GM19438 (cell line): ENCODE data around the gene SFSWAP.

ENCODE experiments used
- ATAC-seq: cut with Tn5 transposase; IDR thresholded peaks from one replicate; pipeline ENCODE4 v1.9.1; 2021; ENCODE audit warnings: low read depth; ENCODE audit not compliant: unreplicated experiment

SFSWAP gene

GRCh38 chr12:131783915-131784541 lies 73.1 kb downstream of the SFSWAP start:
- peak; percentile 75 for ATAC-seq

- ATAC-seq: no peak
Measured at GRCh38 chr12:131784909-131785762, 74.2 kb downstream of the SFSWAP start.

GRCh38 chr12:131785763-131786330 lies 75.0 kb downstream of the SFSWAP start:
- no peak for ATAC-seq

- no peak for ATAC-seq
Measured at GRCh38 chr12:131786331-131786730, 75.4 kb downstream of the SFSWAP start.

- ATAC-seq: no peak
Measured at GRCh38 chr12:131787143-131787660, 76.3 kb downstream of the SFSWAP start.

GRCh38 chr12:131788070-131788469 lies 77.2 kb downstream of the SFSWAP start:
- ATAC-seq: no peak

- no peak for ATAC-seq
Measured at GRCh38 chr12:131789638-131790037, 78.7 kb downstream of the SFSWAP start.

- ATAC-seq: no peak
Measured at GRCh38 chr12:131793243-131794022, 82.5 kb downstream of the SFSWAP start.

GRCh38 chr12:131794061-131794460 lies 83.2 kb downstream of the SFSWAP start:
- no peak for ATAC-seq

- ATAC-seq: no peak
Measured at GRCh38 chr12:131794573-131794972, 83.7 kb downstream of the SFSWAP start.

GRCh38 chr12:131795064-131795463 lies 84.2 kb downstream of the SFSWAP start:
- ATAC-seq: no peak

GRCh38 chr12:131795690-131796410 lies 85.0 kb downstream of the SFSWAP start:
- no peak for ATAC-seq

GRCh38 chr12:131796411-131796736 lies 85.5 kb downstream of the SFSWAP start:
- ATAC-seq: no peak

- no peak for ATAC-seq
Measured at GRCh38 chr12:131796754-131797587, 86.1 kb downstream of the SFSWAP start.

- ATAC-seq: no peak
Measured at GRCh38 chr12:131797588-131797934, 86.7 kb downstream of the SFSWAP start.

- ATAC-seq: no peak
Measured at GRCh38 chr12:131799195-131799594, 88.3 kb downstream of the SFSWAP start.

GRCh38 chr12:131799828-131800593 lies 89.1 kb downstream of the SFSWAP start:
- ATAC-seq: no peak

GRCh38 chr12:131800594-131801135 lies 89.8 kb downstream of the SFSWAP start:
- no peak for ATAC-seq
